Measurements from ENCODE around the gene FNBP1L.

- TF ChIP-seq CTCF (IDR thresholded peaks at IDR 0.05) (no peak), POLR2A (IDR thresholded peaks at IDR 0.05) (no peak)
These were observed 149.8 kb downstream of the FNBP1L start for GRCh38 chr1:93597709-93598108.

All from right lobe of liver (tissue), 4 donors.